HPDE6-E6E7 (cell line): ENCODE results near the gene CCDC177.
A peak's percentile ranks its signal among the peaks of the same experiment; 100 is the strongest.
"Not testable (repeated sequence)": the region's sequence is repeated elsewhere in the genome, so short reads cannot be mapped to it uniquely, and the experiment has no call there.

ENCODE experiments used
- DNase-seq: peaks from one replicate; pipeline ENCODE4 v3.0.0; 2011; ENCODE audit warnings: missing footprints; ENCODE audit errors: extremely low spot score

CCDC177 gene

DNA sequence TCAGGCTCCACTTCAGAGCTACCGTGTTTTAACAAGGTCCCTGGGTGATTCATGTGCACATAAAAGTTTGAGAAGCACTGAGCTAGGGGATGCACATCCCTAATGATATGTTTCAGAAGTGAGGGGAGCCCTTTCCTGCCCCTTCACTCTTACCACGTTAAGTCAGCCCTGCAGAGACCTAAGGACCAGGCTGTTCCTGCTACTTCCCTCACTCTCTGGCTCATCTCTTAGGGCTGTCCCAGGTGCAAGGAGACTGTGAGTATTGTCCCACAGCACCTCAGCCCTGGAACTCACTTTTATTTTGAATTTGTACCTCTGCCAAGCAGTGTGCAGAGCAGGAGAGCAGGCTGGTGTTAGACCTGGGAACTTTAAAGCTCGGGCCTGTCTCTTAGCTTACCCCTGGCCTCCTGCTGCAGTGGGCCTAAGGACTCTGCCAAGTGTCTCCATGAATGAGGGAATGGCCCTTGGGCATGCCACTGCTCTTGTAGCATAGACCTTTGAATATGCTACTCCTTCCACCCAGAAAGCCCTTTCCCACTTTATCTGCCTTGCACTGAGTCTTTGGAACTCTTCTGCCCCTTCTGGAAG lies 25.7 kb upstream of the CCDC177 start:
- no peak for DNase-seq

- DNase-seq = not testable (repeated sequence)
Observed at GRCh38 chr14:69599431-69599830, 24.8 kb upstream of the CCDC177 start.

- DNase-seq = no peak
Observed at GRCh38 chr14:69595336-69595735, 20.7 kb upstream of the CCDC177 start.

- DNase-seq = no peak
Observed at GRCh38 chr14:69594846-69595245, 20.2 kb upstream of the CCDC177 start.

DNA sequence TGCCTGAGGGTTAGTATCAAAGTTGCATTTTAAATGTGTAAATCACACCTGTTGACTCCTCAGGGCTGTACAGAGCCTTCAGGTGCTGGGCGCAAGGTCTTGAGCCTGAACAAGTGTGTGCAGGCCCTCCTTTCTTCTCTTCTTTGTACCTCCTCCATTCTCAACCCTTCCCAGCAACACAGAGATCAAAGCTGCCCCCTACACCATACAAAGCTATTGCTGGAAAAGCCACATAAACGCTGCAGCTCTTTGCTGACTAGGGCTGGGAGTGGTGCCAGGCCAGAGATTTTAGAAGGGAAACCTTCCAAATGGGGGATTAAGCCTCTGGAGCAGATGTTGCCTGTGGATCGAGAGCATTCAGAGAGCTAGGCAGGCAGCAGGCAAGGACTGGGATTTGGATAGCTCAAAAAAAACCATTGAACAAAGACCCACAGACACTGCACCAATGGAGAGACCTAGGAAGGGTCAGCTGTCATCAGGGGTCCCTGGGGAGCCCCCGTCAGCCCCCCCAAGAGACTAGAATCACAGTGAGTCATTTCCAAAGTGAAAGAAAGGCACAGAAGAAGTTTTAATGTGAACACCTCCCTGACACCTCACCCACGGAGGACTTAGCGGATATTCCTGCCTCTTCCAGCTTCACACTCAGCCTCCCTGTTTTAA lies 18.5 kb upstream of the CCDC177 start:
- no peak for DNase-seq

DNA sequence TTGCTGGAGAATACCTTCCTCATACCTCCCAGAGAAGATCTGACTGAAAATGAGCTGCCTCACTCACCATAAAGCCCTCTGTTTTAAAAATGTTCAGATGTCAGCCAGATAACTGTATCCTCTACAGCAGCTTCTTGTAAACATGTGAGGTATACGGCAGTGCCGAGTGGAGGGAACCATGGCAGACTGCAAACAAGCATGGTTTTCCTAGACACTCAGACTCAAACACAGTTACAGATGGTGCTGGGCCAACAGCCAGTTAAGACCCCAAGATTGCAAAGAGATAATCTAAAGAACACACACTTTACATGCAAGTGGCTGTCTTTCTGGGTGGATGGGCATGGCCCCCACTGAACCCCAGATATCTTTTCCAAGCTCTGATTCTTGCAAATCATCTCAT lies 16.6 kb upstream of the CCDC177 start:
- DNase-seq = no peak

- DNase-seq = no peak
Observed at GRCh38 chr14:69587389-69587788, 12.7 kb upstream of the CCDC177 start.

DNA sequence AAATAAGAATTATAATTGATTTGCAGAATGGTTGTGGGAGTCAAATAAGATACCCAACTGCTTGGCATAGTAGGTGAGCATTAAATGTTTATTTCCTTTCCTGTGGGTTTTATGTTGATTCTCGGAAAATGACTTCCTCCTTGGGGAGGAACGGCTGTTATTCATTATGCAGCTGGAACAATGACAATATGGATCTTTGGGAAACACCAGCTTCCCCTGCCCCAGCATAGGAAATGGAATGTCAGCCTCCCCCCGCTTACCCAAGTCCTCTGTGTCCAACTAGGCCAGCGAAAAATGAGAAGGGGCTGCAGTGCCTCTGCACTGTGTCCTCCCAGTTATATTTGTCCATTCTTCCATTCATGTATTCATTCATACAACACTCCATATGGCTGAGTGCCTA lies 11.7 kb upstream of the CCDC177 start:
- DNase-seq = no peak

- DNase-seq = no peak
Observed at GRCh38 chr14:69584389-69584788, 9.7 kb upstream of the CCDC177 start.

GRCh38 chr14:69582829-69583228 lies 8.2 kb upstream of the CCDC177 start:
- no peak for DNase-seq

GRCh38 chr14:69582212-69582611 lies 7.5 kb upstream of the CCDC177 start:
- no peak for DNase-seq

GRCh38 chr14:69581316-69581935 lies 6.8 kb upstream of the CCDC177 start:
- DNase-seq = no peak

- peak; percentile 56 for DNase-seq
Observed at GRCh38 chr14:69580009-69580577, 5.4 kb upstream of the CCDC177 start.

DNA sequence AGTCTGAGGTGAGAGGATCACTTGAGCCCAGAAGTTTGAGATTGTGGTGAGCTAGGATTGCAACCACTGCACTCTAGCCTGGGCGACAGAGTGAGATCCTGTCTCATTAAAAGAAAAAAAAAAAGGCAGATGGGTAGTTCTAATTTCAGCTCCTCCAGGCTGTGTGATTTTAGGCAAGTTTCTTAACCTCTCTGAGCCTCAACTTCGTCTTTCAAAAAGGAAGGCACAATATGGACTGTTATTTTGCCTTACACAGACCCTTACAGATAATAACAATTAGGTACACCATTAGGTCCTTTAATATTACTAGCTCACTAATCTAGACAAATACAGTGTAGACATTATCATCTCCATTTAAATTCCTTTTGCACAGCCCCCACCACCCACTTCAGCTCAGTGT lies 4.8 kb upstream of the CCDC177 start:
- no peak for DNase-seq

- no peak for DNase-seq
Observed at GRCh38 chr14:69574954-69575295, 254 bp upstream of the CCDC177 start.

DNA sequence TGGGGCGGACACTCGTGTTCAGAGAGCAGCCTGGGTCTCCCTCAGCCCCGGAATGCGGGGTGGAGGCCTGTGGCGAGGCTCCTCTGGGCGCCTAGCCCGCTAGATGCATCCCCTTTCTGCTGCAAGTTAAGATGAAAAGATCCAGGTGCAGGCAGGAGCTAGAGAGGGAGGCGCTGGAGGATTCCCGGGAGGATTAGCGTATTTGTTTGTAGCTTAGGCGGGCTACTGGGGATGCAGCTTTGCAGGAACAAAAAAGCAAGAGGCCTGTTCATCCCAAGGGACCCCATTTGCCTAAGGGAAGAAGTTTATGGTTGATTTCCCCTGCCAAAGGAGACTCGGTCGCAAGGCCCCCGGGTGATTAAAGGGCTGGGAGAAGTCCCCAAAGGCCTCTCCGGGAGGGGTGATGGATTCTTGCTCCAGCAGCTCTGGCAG lies 824 bp downstream of the CCDC177 start:
- DNase-seq = no peak

DNA sequence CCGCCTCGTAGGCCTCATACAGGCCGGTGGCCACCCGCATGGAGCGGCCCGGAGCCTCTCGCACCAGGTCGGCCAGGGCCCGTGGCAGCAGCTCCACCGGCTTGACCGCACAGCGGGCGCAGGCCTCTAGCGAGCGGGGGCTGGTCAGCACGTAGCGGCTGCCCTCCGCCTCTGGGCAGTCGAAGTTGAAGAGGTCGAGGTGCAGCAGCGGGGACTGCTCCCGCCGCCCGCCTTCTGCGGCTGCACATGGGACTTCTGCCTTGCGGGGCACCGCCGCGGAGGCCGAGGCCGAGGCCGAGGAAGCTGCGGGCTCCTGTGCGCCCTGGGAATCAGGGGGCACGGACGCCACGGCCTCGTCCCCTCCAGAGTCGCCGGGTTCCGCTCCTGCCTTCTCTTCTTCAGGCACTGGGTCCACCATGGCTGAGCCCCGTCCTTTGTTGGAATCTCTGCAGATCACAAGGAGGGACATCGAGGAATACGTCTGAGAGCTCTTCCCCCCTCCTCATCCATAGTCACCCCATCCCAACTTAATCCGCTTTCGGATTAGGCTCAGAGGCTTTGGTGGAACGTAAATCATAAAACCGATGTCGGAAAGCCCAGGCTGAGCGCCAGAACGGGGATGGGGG lies 1.4 kb downstream of the CCDC177 start:
- DNase-seq = no peak

- no peak for DNase-seq
Observed at GRCh38 chr14:69572841-69573135, 1.9 kb downstream of the CCDC177 start.

- no peak for DNase-seq
Observed at GRCh38 chr14:69572030-69572840, 2.4 kb downstream of the CCDC177 start.

- no peak for DNase-seq
Observed at GRCh38 chr14:69571449-69572029, 3.1 kb downstream of the CCDC177 start.

DNA sequence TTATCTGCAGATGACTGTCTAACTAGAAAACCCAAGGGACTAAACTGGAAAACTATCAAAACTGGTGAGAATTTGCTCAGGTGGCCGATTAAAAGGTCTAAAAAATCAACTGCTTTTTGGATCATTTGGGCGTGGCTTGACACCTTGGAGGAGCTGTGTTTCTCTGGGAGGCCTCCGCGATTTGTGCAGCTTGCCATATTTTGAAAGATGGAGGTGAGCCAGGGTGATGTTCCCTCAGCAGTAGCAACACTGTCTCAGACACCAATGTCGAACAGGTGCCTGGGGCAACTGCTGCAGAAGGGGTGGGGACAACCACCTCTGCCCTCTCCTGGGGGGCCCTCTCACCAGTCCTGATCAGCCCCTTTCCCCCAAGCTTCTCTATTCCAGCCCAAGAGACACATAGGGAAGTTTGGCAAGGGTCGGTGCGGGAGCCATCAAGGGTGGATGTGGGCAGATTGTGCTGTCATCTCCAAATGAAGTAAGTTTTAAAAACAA lies 3.8 kb downstream of the CCDC177 start:
- no peak for DNase-seq
